Stimulated activated CD4-positive, alpha-beta T cell treated with anti-CD3 and anti-CD28 coated beads, Interleukin-12 subunit alpha, Interleukin-12 subunit beta, amount 100 ng/mL, for 48 hours (primary cell): Measurements from ENCODE around the gene ZNF69.
A peak's percentile ranks its signal among the peaks of the same experiment; 100 is the strongest.
"Not testable (repeated sequence)": the region's sequence is repeated elsewhere in the genome, so short reads cannot be mapped to it uniquely, and the experiment has no call there.

Experiments
- DNase-seq, 3 donors: peaks; one replicate each; pipeline ENCODE4 v3.0.0-alpha.2; 2020; ENCODE audit warnings: low read depth in 2 of 3, low spot score in 1 of 3

ZNF69 gene

GRCh38 chr19:11890634-11891033 lies 3.1 kb downstream of the ZNF69 start:
- no peak for DNase-seq

- no peak for DNase-seq
Observed at GRCh38 chr19:11894851-11895250, 7.3 kb downstream of the ZNF69 start.

GRCh38 chr19:11902228-11902627 lies 14.6 kb downstream of the ZNF69 start:
- no peak for DNase-seq

GRCh38 chr19:11905928-11906327 lies 18.3 kb downstream of the ZNF69 start:
- DNase-seq = no peak

- DNase-seq = not testable (repeated sequence)
Observed at GRCh38 chr19:11911937-11912336, 24.4 kb downstream of the ZNF69 start.

GRCh38 chr19:11914417-11915051 lies 27.0 kb downstream of the ZNF69 start:
- DNase-seq = not testable (repeated sequence)

GRCh38 chr19:11921852-11922495 lies 34.4 kb downstream of the ZNF69 start:
- no peak for DNase-seq

- peak; percentile 89 to 96 (median 93) for DNase-seq
Observed at GRCh38 chr19:11924886-11925650, 37.5 kb downstream of the ZNF69 start, which contains the start of gene ZNF700. Gene ZNF700, plus strand, starts transcription at chr19:11925107. Its CDS starts 104 bp downstream, at chr19:11925211.

GRCh38 chr19:11925651-11926187 lies 38.1 kb downstream of the ZNF69 start:
- DNase-seq = not testable (repeated sequence)

GRCh38 chr19:11927227-11927626 lies 39.6 kb downstream of the ZNF69 start:
- no peak for DNase-seq

GRCh38 chr19:11931051-11931450 lies 43.5 kb downstream of the ZNF69 start:
- no peak for DNase-seq

GRCh38 chr19:11931513-11931912 lies 43.9 kb downstream of the ZNF69 start:
- no peak for DNase-seq

- DNase-seq = not testable (repeated sequence)
Observed at GRCh38 chr19:11935829-11936228, 48.2 kb downstream of the ZNF69 start.

- DNase-seq = not testable (repeated sequence)
Observed at GRCh38 chr19:11938383-11938782, 50.8 kb downstream of the ZNF69 start.

GRCh38 chr19:11941361-11941887 lies 53.8 kb downstream of the ZNF69 start:
- not testable (repeated sequence) for DNase-seq

GRCh38 chr19:11942008-11942842 lies 54.6 kb downstream of the ZNF69 start:
- DNase-seq = no peak

- no peak for DNase-seq
Observed at GRCh38 chr19:11942843-11943108, 55.2 kb downstream of the ZNF69 start.

- DNase-seq = no peak
Observed at GRCh38 chr19:11944656-11945055, 57.1 kb downstream of the ZNF69 start.

- no peak for DNase-seq
Observed at GRCh38 chr19:11948646-11949045, 61.1 kb downstream of the ZNF69 start.

- DNase-seq = no peak
Observed at GRCh38 chr19:11949201-11949600, 61.6 kb downstream of the ZNF69 start.

GRCh38 chr19:11949614-11950080 lies 62.1 kb downstream of the ZNF69 start:
- DNase-seq = not testable (repeated sequence)
